ENCODE results near the gene CMIP.

CMIP gene

GRCh38 chr16:81494888-81495287, 50.3 kb downstream of the CMIP start:
- TF ChIP-seq TCF12 (IDR thresholded peaks at IDR 0.05; ENCODE audit: low read depth) (no peak), FOXM1 (IDR thresholded peaks at IDR 0.05; ENCODE audit: borderline replicate concordance, low read depth) (no peak), NFIC (IDR thresholded peaks at IDR 0.05) (no peak), EGR1 (IDR thresholded peaks at IDR 0.05) (no peak), YY1 (IDR thresholded peaks at IDR 0.05; ENCODE audit: low read depth) (no peak), RAD21 (IDR thresholded peaks at IDR 0.05; ENCODE audit: low read depth) (no peak), TAF1 (IDR thresholded peaks at IDR 0.05; ENCODE audit: low read depth) (no peak), CREB1 (IDR thresholded peaks at IDR 0.05; ENCODE audit: low read depth) (no peak), TEAD4 (IDR thresholded peaks at IDR 0.05) (no peak), CEBPB (IDR thresholded peaks at IDR 0.05) (no peak), MAX (IDR thresholded peaks at IDR 0.05) (no peak), EP300 (IDR thresholded peaks at IDR 0.05; ENCODE audit: borderline replicate concordance) (no peak), ZBTB7A (IDR thresholded peaks at IDR 0.05; ENCODE audit: low read depth) (no peak)
- TF ChIP-seq, protein P1, sequence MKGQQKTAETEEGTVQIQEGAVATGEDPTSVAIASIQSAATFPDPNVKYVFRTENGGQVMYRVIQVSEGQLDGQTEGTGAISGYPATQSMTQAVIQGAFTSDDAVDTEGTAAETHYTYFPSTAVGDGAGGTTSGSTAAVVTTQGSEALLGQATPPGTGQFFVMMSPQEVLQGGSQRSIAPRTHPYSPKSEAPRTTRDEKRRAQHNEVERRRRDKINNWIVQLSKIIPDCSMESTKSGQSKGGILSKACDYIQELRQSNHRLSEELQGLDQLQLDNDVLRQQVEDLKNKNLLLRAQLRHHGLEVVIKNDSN (IDR thresholded peaks at IDR 0.05) = no peak
- TF ChIP-seq, protein P2, sequence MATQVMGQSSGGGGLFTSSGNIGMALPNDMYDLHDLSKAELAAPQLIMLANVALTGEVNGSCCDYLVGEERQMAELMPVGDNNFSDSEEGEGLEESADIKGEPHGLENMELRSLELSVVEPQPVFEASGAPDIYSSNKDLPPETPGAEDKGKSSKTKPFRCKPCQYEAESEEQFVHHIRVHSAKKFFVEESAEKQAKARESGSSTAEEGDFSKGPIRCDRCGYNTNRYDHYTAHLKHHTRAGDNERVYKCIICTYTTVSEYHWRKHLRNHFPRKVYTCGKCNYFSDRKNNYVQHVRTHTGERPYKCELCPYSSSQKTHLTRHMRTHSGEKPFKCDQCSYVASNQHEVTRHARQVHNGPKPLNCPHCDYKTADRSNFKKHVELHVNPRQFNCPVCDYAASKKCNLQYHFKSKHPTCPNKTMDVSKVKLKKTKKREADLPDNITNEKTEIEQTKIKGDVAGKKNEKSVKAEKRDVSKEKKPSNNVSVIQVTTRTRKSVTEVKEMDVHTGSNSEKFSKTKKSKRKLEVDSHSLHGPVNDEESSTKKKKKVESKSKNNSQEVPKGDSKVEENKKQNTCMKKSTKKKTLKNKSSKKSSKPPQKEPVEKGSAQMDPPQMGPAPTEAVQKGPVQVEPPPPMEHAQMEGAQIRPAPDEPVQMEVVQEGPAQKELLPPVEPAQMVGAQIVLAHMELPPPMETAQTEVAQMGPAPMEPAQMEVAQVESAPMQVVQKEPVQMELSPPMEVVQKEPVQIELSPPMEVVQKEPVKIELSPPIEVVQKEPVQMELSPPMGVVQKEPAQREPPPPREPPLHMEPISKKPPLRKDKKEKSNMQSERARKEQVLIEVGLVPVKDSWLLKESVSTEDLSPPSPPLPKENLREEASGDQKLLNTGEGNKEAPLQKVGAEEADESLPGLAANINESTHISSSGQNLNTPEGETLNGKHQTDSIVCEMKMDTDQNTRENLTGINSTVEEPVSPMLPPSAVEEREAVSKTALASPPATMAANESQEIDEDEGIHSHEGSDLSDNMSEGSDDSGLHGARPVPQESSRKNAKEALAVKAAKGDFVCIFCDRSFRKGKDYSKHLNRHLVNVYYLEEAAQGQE (IDR thresholded peaks at IDR 0.05; ENCODE audit: low read depth) = no peak

GRCh38 chr16:81495321-81496234, 51.0 kb downstream of the CMIP start:
- TF ChIP-seq RAD21 (IDR thresholded peaks at IDR 0.05; ENCODE audit: low read depth) = no peak
- TF ChIP-seq CREB1 (IDR thresholded peaks at IDR 0.05; ENCODE audit: low read depth) = no peak
- TF ChIP-seq TCF12 (IDR thresholded peaks at IDR 0.05; ENCODE audit: low read depth) = no peak
- TF ChIP-seq TAF1 (IDR thresholded peaks at IDR 0.05; ENCODE audit: low read depth) = no peak
- TF ChIP-seq CEBPB (IDR thresholded peaks at IDR 0.05) = no peak
- no peak for TF ChIP-seq ZBTB7A (IDR thresholded peaks at IDR 0.05; ENCODE audit: low read depth)
- TF ChIP-seq FOXM1 (IDR thresholded peaks at IDR 0.05; ENCODE audit: borderline replicate concordance, low read depth) = no peak
- TF ChIP-seq MAX (IDR thresholded peaks at IDR 0.05) = no peak

DNA sequence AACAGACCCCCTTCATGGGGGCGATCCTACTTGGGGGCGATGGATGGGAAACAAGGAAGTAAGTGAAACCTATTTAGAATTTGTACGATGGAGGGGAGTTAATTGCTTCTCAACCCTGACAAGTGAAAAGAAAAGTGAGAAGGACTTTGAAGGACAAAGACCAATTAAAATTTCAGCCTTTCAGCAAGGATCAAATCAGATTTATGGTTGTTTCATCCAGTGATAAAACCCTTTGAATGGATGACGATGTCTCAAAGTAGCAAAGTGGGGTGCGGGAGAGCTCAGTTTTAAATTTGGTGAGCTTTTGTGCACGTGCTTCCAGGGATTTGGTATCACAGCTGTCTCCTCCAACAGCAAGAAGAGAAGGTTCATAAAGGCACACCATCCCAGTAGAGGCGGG, 51.7 kb downstream of the CMIP start:
- TF ChIP-seq FOXM1 (IDR thresholded peaks at IDR 0.05; ENCODE audit: borderline replicate concordance, low read depth) (no peak), CREB1 (IDR thresholded peaks at IDR 0.05; ENCODE audit: low read depth) (no peak), TAF1 (IDR thresholded peaks at IDR 0.05; ENCODE audit: low read depth) (no peak), RAD21 (IDR thresholded peaks at IDR 0.05; ENCODE audit: low read depth) (no peak), TEAD4 (IDR thresholded peaks at IDR 0.05) (no peak), NFIC (IDR thresholded peaks at IDR 0.05) (no peak), ZBTB7A (IDR thresholded peaks at IDR 0.05; ENCODE audit: low read depth) (no peak), EGR1 (IDR thresholded peaks at IDR 0.05) (no peak), MAX (IDR thresholded peaks at IDR 0.05) (no peak), CEBPB (IDR thresholded peaks at IDR 0.05) (no peak), EP300 (IDR thresholded peaks at IDR 0.05; ENCODE audit: borderline replicate concordance) (no peak), YY1 (IDR thresholded peaks at IDR 0.05; ENCODE audit: low read depth) (no peak), TCF12 (IDR thresholded peaks at IDR 0.05; ENCODE audit: low read depth) (no peak)
- TF ChIP-seq, protein P2 (IDR thresholded peaks at IDR 0.05; ENCODE audit: low read depth) = no peak
- TF ChIP-seq, protein P1 (IDR thresholded peaks at IDR 0.05) = no peak

DNA sequence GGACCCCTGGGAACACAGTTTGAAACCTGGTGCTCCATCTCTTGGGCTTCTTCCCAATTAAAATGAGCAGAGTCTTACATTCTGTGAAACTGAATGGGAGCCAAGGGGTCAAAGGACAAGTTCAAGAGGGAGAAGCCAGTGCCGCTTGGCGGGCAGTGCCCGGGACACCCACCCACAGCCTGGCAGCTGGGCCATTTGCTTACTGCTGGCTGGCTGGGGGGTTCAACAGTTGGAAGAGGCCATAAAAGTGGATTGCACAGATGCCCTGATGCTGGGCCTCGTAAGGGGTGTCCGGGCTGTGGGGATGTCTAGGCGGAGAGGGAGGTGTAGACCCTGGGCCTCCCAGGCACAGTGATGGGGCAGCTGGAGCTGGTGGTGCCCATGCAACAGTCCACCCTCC, 52.1 kb downstream of the CMIP start:
- TF ChIP-seq CEBPB (IDR thresholded peaks at IDR 0.05) (no peak), MAX (IDR thresholded peaks at IDR 0.05) (no peak), RAD21 (IDR thresholded peaks at IDR 0.05; ENCODE audit: low read depth) (no peak), ZBTB7A (IDR thresholded peaks at IDR 0.05; ENCODE audit: low read depth) (no peak), FOXM1 (IDR thresholded peaks at IDR 0.05; ENCODE audit: borderline replicate concordance, low read depth) (no peak), TCF12 (IDR thresholded peaks at IDR 0.05; ENCODE audit: low read depth) (no peak), CREB1 (IDR thresholded peaks at IDR 0.05; ENCODE audit: low read depth) (no peak), NFIC (IDR thresholded peaks at IDR 0.05) (no peak), YY1 (IDR thresholded peaks at IDR 0.05; ENCODE audit: low read depth) (no peak), EGR1 (IDR thresholded peaks at IDR 0.05) (no peak)
- TF ChIP-seq, protein P2 (IDR thresholded peaks at IDR 0.05; ENCODE audit: low read depth) = no peak
